GM12878 (cell line): ENCODE data around the gene SUSD6. TPM values are rescaled to one million over a fixed set of nuclear protein-coding genes. Genes with fewer than 3 reads are reported as not detected.

Source experiments
- ATAC-seq: fragments of 200-7000 bp; cut with Tn5 transposase; 3 replicates; pipeline ENCODE4 v1.9.1; 2020; ENCODE audit warnings: mild to moderate bottlenecking, moderate library complexity
- BruUV-seq: library from RNA; stranded (reverse); fragments of 400-500 nt; replicated peaks from 2 replicates; lab custom pipeline; 2021; lab: Mats Ljungman, UMichigan
- CTCF ChIA-PET: fragments of 300-600 bp; sonication (Branson Sonifier 250); formaldehyde crosslinking; extraction: SDS; loops from one replicate; lab custom pipeline; 2021; ENCODE audit warnings: inconsistent platforms; lab: Yijun Ruan, JAX
- POLR2A ChIA-PET: fragments of 350-600 bp; formaldehyde crosslinking; extraction: SDS; loops from one replicate; lab custom pipeline; 2021; ENCODE audit warnings: inconsistent platforms; lab: Charles Lee
- RAD21 ChIA-PET: fragments of 300-600 bp; sonication (Branson Sonifier 250); formaldehyde crosslinking; loops from one replicate; lab custom pipeline; 2023; ENCODE audit warnings: antibody characterized with exemption; ENCODE audit not compliant: unreplicated experiment; lab: Charles Lee
- SMC1A ChIA-PET: fragments of 300-600 bp; sonication (Branson Sonifier 250); formaldehyde crosslinking; loops from one replicate; lab custom pipeline; 2023; ENCODE audit not compliant: unreplicated experiment, uncharacterized antibody; lab: Charles Lee
- DNase-seq: peaks from one replicate; pipeline ENCODE4 v3.0.0-alpha.2; 2011; ENCODE audit warnings: low read depth, low spot score
- FAIRE-seq: peaks from 3 replicates; lab custom pipeline; 2011; peaks lifted over from hg19 to GRCh38; lab: Jason Lieb, UNC
- H2AFZ ChIP-seq: 2 replicates; pipeline ENCODE4 v1.6.0; 2011; ENCODE audit warnings: low read depth, low read length, control low read depth; ENCODE audit not compliant: control insufficient read depth
- H3K27ac ChIP-seq: 2 replicates; pipeline ENCODE4 v1.5.1; 2011; ENCODE audit warnings: control low read depth; ENCODE audit not compliant: control insufficient read depth, insufficient read depth
- H3K27me3 ChIP-seq, 2 experiments: replicated peaks in 1 of 2; 2 replicates each; pipeline versions ENCODE4 v1.6.0 to v1.6.1; 2011; ENCODE audit warnings: low read length in 1 of 2; ENCODE audit not compliant: control insufficient read depth in 2 of 2, insufficient read depth in 2 of 2
- H3K36me3 ChIP-seq, 2 experiments: 2 replicates each; pipeline ENCODE4 v1.5.1; 2011; ENCODE audit warnings: low read length in 1 of 2; ENCODE audit not compliant: control insufficient read depth in 2 of 2, insufficient read depth in 2 of 2
- H3K4me1 ChIP-seq: 2 replicates; pipeline ENCODE4 v1.6.1; 2011; ENCODE audit warnings: mild to moderate bottlenecking, low read length, moderate library complexity, mixed read lengths; ENCODE audit not compliant: control insufficient read depth, insufficient read depth
- H3K4me2 ChIP-seq: 2 replicates; pipeline ENCODE4 v1.6.0; 2011; ENCODE audit warnings: control low read depth; ENCODE audit not compliant: control insufficient read depth, insufficient read depth
- H3K4me3 ChIP-seq: fragments of 200-600 bp; sonication (generic); 2 replicates; pipeline ENCODE4 v1.5.1; 2016
- H3K79me2 ChIP-seq: 2 replicates; pipeline ENCODE4 v1.6.0; 2011; ENCODE audit warnings: low read length; ENCODE audit not compliant: control insufficient read depth, insufficient read depth
- H3K9ac ChIP-seq: 2 replicates; pipeline ENCODE4 v1.8.0; 2011; ENCODE audit warnings: low read length, control low read depth, mixed read lengths; ENCODE audit not compliant: control insufficient read depth, insufficient read depth
- H3K9me3 ChIP-seq: replicated peaks from 3 replicates; pipeline ENCODE4 v1.5.1; 2011; ENCODE audit warnings: mild to moderate bottlenecking, low read length; ENCODE audit not compliant: control insufficient read depth, insufficient read depth
- H4K20me1 ChIP-seq: 2 replicates; pipeline ENCODE4 v1.6.0; 2011; ENCODE audit not compliant: control insufficient read depth, insufficient read depth
- BCL11A ChIP-seq: IDR thresholded peaks from 2 replicates; pipeline ENCODE4 v1.6.1; 2011; ENCODE audit warnings: low read depth, low read length
- BCLAF1 ChIP-seq: fragments of 450-650 bp; IDR thresholded peaks from 2 replicates; pipeline ENCODE4 v1.6.1; 2017; ENCODE audit warnings: antibody characterized with exemption, mild to moderate bottlenecking, moderate library complexity
- CHD1 ChIP-seq: IDR thresholded peaks from 2 replicates; pipeline ENCODE4 v1.6.1; 2012; ENCODE audit warnings: low read depth, low read length, improper control_type of control experiment
- E2F8 ChIP-seq: fragments of 450-650 bp; IDR thresholded peaks from 2 replicates; pipeline ENCODE4 v1.6.1; 2018; ENCODE audit warnings: mild to moderate bottlenecking, low read depth, moderate library complexity; ENCODE audit not compliant: partially characterized antibody
- EED ChIP-seq: sonication (generic); IDR thresholded peaks from 2 replicates; pipeline ENCODE4 v1.6.1; 2016; ENCODE audit warnings: antibody characterized with exemption, low read depth
- ETV6 ChIP-seq, 2 experiments: fragments of 450-650 bp in 1 of 2; IDR thresholded peaks in 1 of 2; conservative IDR thresholded peaks in 1 of 2; 2 replicates each; pipeline ENCODE4 v1.6.1; 2014; ENCODE audit warnings: antibody characterized with exemption in 1 of 2, borderline replicate concordance in 1 of 2, low read depth in 1 of 2, mild to moderate bottlenecking in 1 of 2, moderate library complexity in 1 of 2
- EZH2 ChIP-seq: IDR thresholded peaks from 2 replicates; pipeline ENCODE4 v1.6.1; 2012; ENCODE audit warnings: low read depth, mild to moderate bottlenecking, control low read depth, inconsistent platforms, low read length, borderline replicate concordance; ENCODE audit not compliant: control insufficient read depth
- HDAC2 ChIP-seq: fragments of 200-600 bp; sonication (generic); IDR thresholded peaks from 2 replicates; pipeline ENCODE4 v1.6.1; 2017
- PAX5 ChIP-seq: IDR thresholded peaks from 2 replicates; pipeline ENCODE4 v1.6.1; 2011; ENCODE audit warnings: low read depth, low read length, borderline replicate concordance
- POLR2AphosphoS5 ChIP-seq: IDR thresholded peaks from 2 replicates; pipeline ENCODE4 v1.6.1; 2011; ENCODE audit warnings: mild to moderate bottlenecking, low read length, inconsistent platforms
- RAD21 ChIP-seq: IDR thresholded peaks from 2 replicates; pipeline ENCODE4 v1.6.1; 2011; ENCODE audit warnings: mild to moderate bottlenecking, low read depth, low read length, moderate library complexity; ENCODE audit not compliant: insufficient read depth
- RUNX3 ChIP-seq: IDR thresholded peaks from 2 replicates; pipeline ENCODE4 v1.6.1; 2012; ENCODE audit warnings: low read length, inconsistent platforms
- SMC3 ChIP-seq: IDR thresholded peaks from 2 replicates; pipeline ENCODE4 v1.6.1; 2011; ENCODE audit warnings: low read length, improper control_type of control experiment, borderline replicate concordance
- WGBS: methylation state at CpG from one replicate; pipeline ENCODE4 v1.1.6; 2016; ENCODE audit warnings: low lambda C conversion rate; ENCODE audit not compliant: insufficient replicate concordance, insufficient coverage; ENCODE audit errors: missing lambda C conversion rate; 5-methylcytosine and 5-hydroxymethylcytosine counted together
- in situ Hi-C: fragments of 300-500 bp; cut with MboI; formaldehyde crosslinking; loops from 9 replicates; pipeline ENCODE4 v1.14.3; 2018; ENCODE audit warnings: mixed read lengths
- intact Hi-C: fragments of 100-400 bp; cut with micrococcal nuclease; formaldehyde crosslinking; loops from one replicate; pipeline ENCODE4 v1.14.2; 2022; ENCODE audit not compliant: unreplicated experiment
- polyA plus RNA-seq, 11 experiments: library from polyadenylated mRNA; depleted of rRNA in 4 of 11; unstranded in 6 of 11; stranded (reverse) in 5 of 11; fragments of >200 nt; fragmentation: Nextera tagmentation in 4 of 11; fragmentation: Illumina TruSeq in 1 of 11; extraction: Ambion mirVana in 4 of 11; extraction: Trizol in 1 of 11; gene quantifications; 1 replicate in 1 of 11; 2 replicates in 10 of 11; pipeline versions ENCODE4 v1.2.1 to v1.2.3, GENCODE V29; 2011 to 2016; ENCODE audit warnings: inconsistent platforms in 2 of 11, missing spikeins in 2 of 11, low read depth in 1 of 11
- total RNA-seq, 4 experiments: library from RNA; depleted of rRNA in 3 of 4; stranded (reverse); fragments of >200 nt in 3 of 4; fragmentation: Illumina TruSeq in 1 of 4; extraction: Trizol in 1 of 4; gene quantifications; 2 replicates each; pipeline versions ENCODE4 v1.2.1 to v1.2.3, GENCODE V29; 2013 to 2021

Gene SUSD6
- total and polyA plus RNA-seq, 10 of the 15 experiments (the other 5 are each of a cell fraction or from before 2014, with no cell fraction given) = 6.6 to 39.8 (median 20.2) TPM

- Histone ChIP-seq H3K9me3 (no peaks in the 10 kb centered on the region), H3K27ac (0 out of 2 replicates have a peak overlapping the region, but pooled peaks have one; percentile 1), H3K9ac (no peak overlapping the region), H2AFZ (no peak overlapping the region), H3K27me3 (no peaks in the 10 kb centered on the region), H3K4me3 (0 out of 2 replicates have a peak overlapping the region, but pooled peaks have one; percentile 10), H3K79me2 (peaks cover 83% of the 10 kb centered on the region), H3K4me2 (peak overlapping the region; percentile 53), H3K36me3 (peaks cover 0 to 7% of the 10 kb centered on the region in 2 experiments; a peak in 2 of 4 replicates), H4K20me1 (peaks cover 9% of the 10 kb centered on the region; the same call in 1 of the 2 replicates), H3K4me1 (peaks cover 46% of the 10 kb centered on the region)
- ChIA-PET SMC1A (interaction anchor here (1.0 to 3.2 kb wide), 9 partner anchors 9 to 79 kb away, joined by 3 to 15 read pairs (median 5); no protein-coding TSS in a partner anchor), CTCF (interaction anchor here (2.1 kb wide), 1 partner anchor 79 kb away, joined by 12 read pairs; no protein-coding TSS in a partner anchor), POLR2A (interaction anchor here (0.9 to 3.3 kb wide), 2 partner anchors 9 to 11 kb away, joined by 3 to 11 read pairs; no protein-coding TSS in a partner anchor), RAD21 (interaction anchor here (1.3 kb wide), 2 partner anchors 11 to 79 kb away, joined by 4 to 6 read pairs; no protein-coding TSS in a partner anchor)
- intact Hi-C loops = no loop called here
- peak; percentile 89 for ATAC-seq
- 0% methylated on average over 3 of the region's 3 CpGs for WGBS
- in situ Hi-C loops = no loop called here
- FAIRE-seq = peak; percentile 54
- no peak for DNase-seq
- no TSS peak for BruUV-seq
- no peak for TF ChIP-seq POLR2AphosphoS5
- TF ChIP-seq EED = peak; percentile 53
- TF ChIP-seq CHD1 = no peak
- no peak for TF ChIP-seq BCLAF1
- no peak for TF ChIP-seq EZH2
- peak; percentile 26; the same call in 1 of the 2 replicates for TF ChIP-seq RAD21
- no peak for TF ChIP-seq SMC3
- TF ChIP-seq BCL11A = peak; percentile 52; the same call in 1 of the 2 replicates
- peak; percentile 91 for TF ChIP-seq RUNX3
- TF ChIP-seq E2F8 = no peak
- no peak for TF ChIP-seq HDAC2
- TF ChIP-seq ETV6 (conservative IDR thresholded peaks at IDR 0.05 in 1 of 2, IDR thresholded peaks at IDR 0.05 in 1 of 2; ENCODE audit: borderline replicate concordance in 1 of 2, low read depth in 1 of 2) = no peak; a peak in 1 of 4 replicates
- TF ChIP-seq PAX5 = no peak
Observed at GRCh38 chr14:69683971-69684370, 72.6 kb downstream of the SUSD6 start.
